Left ventricle myocardium superior (tissue), 1 donor: ENCODE measurements around the gene ZNF383. TPM values are rescaled to one million over a fixed set of nuclear protein-coding genes. Genes with fewer than 3 reads are reported as not detected.
"Not testable (repeated sequence)": the region's sequence is repeated elsewhere in the genome, so short reads cannot be mapped to it uniquely, and the experiment has no call there.

Experiments
- ATAC-seq: fragments of 200-7000 bp; cut with Tn5 transposase; one replicate; pipeline ENCODE4 v1.9.1; 2020; ENCODE audit warnings: mild to moderate bottlenecking, moderate library complexity
- DNase-seq: peaks from one replicate; pipeline ENCODE4 v3.0.0-alpha.2; 2020
- intact Hi-C: fragments of 100-400 bp; cut with micrococcal nuclease; formaldehyde crosslinking; loops from one replicate; pipeline ENCODE4 v1.11.0; 2022
- long read RNA-seq: library from polyadenylated mRNA; unstranded; transcript quantifications from one replicate; pipeline ENCODE4 v2.0.0, GENCODE V29; 2021
- total RNA-seq: library from RNA; stranded (reverse); fragmentation: NEBNext Ultra II Directional; extraction: Animal tissue kit (Norgen Biotek cat#: 25700); gene quantifications from one replicate; pipeline ENCODE4 v1.2.1, GENCODE V29; 2021
- donor health status: DM: no; HTN: yes; CAD: no; lungs with severe emphysema.

ZNF383 gene
- 9.3 TPM for total RNA-seq
- long read RNA-seq, partial matches to known transcripts = 0 of 6 reads
- long read RNA-seq, other reads (novel, unspliced or antisense) = 6 of 6 reads

GRCh38 chr19:37217775-37218591 lies at the start of gene ZNF383:
Gene ZNF383, plus strand, starts transcription at chr19:37218214. Its CDS starts 12,240 bp downstream, at chr19:37230454.
- peak; percentile 91 for DNase-seq
- peak; percentile 97 for ATAC-seq
- intact Hi-C loops = no loop called here

- DNase-seq = peak; percentile 92
- peak; percentile 100 for ATAC-seq
- intact Hi-C loops = no loop called here
Measured at GRCh38 chr19:37172368-37173366, 45.3 kb upstream of the ZNF383 start, which contains the start of gene ZNF585A. Gene ZNF585A, minus strand, starts transcription at chr19:37172695. Its CDS starts 2,785 bp downstream, at chr19:37169910.

DNA sequence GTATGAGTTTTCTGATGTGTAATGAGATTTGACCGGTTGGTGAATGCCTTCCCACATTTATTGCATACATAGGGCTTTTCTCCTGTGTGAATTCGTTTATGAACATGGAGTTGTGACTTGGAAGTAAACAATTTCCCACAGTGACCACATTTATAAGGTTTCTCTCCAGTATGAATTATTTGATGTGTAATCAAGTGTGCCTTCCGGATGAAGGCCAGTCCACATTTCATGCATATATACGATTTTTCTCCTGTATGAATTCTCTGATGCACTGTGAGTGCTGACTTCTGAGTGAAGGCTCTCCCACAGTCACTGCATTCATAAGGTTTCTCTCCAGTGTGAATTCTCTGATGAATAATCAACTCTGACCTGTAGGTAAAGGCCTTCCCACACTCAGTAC lies 31.9 kb upstream of the ZNF383 start:
- DNase-seq, intact Hi-C loops, ATAC-seq: not testable (repeated sequence)

DNA sequence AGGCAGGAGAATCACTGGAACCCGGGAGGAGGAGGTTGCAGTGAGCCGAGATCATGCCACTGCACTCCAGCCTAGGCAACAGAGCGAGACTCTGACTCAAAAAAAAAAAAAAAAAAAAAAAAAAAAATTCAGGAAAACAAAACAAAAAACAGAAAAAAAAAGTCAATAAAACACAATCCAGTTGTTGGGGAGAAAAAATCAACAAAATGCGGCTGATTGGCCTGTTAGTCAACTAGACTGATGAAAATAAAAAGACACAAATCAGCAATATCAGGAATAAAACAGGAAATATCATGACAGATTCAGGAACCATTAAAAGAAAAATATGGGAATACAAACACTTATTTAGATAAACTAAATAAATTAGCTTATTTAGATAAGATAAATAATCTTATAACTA lies 22.8 kb upstream of the ZNF383 start:
- DNase-seq, ATAC-seq, intact Hi-C loops: not testable (repeated sequence)

GRCh38 chr19:37197115-37197514 lies 20.9 kb upstream of the ZNF383 start:
- ATAC-seq, DNase-seq, intact Hi-C loops: not testable (repeated sequence)

GRCh38 chr19:37197768-37198167 lies 20.2 kb upstream of the ZNF383 start:
- ATAC-seq (no peak), DNase-seq (no peak)
- intact Hi-C loops = no loop called here

- intact Hi-C loops = no loop called here
- ATAC-seq (no peak), DNase-seq (no peak)
Measured at GRCh38 chr19:37217480-37217774, 587 bp upstream of the ZNF383 start.

GRCh38 chr19:37218592-37218935 lies 550 bp downstream of the ZNF383 start:
- DNase-seq = no peak
- peak; percentile 21 for ATAC-seq
- intact Hi-C loops = no loop called here

GRCh38 chr19:37220383-37220782 lies 2.4 kb downstream of the ZNF383 start:
- DNase-seq = no peak
- intact Hi-C loops = no loop called here
- ATAC-seq = no peak

DNA sequence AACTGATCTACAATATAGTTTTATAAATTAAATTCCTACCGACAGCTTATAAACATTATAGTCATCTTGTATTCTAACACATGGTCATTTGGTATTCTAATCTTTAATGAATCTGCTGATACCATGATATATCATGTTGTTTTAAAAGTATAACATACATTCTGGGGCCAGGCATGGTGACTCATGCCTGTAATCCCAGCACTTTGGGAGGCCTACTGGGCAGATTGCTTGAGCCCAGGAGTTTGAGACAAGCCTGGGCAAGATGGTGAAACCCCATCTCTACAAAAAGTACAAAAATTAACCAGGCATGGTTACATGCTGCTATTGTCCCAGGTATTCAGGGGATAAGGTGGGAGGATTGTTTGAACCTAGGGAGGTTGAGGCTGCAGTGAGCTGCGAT lies 3.1 kb downstream of the ZNF383 start:
- DNase-seq (no peak), ATAC-seq (no peak)
- intact Hi-C loops = no loop called here

GRCh38 chr19:37226248-37226647 lies 8.2 kb downstream of the ZNF383 start:
- intact Hi-C loops = no loop called here
- no peak for ATAC-seq
- no peak for DNase-seq

GRCh38 chr19:37227996-37228395 lies 10.0 kb downstream of the ZNF383 start:
- intact Hi-C loops = no loop called here
- DNase-seq (no peak), ATAC-seq (no peak)

- ATAC-seq = no peak
- intact Hi-C loops = no loop called here
- DNase-seq = no peak
Measured at GRCh38 chr19:37243206-37243632, 25.2 kb downstream of the ZNF383 start.

- peak; percentile 90 for DNase-seq
- ATAC-seq = peak; percentile 99
- intact Hi-C loops = no loop called here
Measured at GRCh38 chr19:37251308-37252229, 33.6 kb downstream of the ZNF383 start.

DNA sequence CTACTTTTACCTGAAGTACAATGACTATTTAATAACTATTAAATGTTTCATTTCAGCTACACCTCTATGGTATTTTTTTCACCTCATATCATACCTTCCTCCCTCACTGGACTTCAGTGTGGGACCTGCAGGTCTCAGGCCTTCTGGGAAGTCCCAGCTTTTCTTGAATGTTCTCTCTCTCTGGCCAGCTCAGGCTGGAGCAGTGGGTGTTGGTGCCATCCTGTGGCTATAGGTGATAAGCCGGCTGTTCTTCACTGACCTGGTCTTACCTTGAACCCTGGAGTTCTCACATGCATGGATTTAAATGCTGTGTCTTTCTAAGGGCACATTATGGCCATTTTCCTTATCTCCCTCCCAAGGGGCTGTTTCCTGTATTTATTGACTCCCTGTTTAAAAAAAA lies 45.0 kb downstream of the ZNF383 start:
- ATAC-seq = peak; percentile 35
- DNase-seq, intact Hi-C loops: not testable (repeated sequence)

- ATAC-seq = peak; percentile 32
- intact Hi-C loops = not testable (repeated sequence)
Measured at GRCh38 chr19:37267005-37267404, 49.0 kb downstream of the ZNF383 start.

DNA sequence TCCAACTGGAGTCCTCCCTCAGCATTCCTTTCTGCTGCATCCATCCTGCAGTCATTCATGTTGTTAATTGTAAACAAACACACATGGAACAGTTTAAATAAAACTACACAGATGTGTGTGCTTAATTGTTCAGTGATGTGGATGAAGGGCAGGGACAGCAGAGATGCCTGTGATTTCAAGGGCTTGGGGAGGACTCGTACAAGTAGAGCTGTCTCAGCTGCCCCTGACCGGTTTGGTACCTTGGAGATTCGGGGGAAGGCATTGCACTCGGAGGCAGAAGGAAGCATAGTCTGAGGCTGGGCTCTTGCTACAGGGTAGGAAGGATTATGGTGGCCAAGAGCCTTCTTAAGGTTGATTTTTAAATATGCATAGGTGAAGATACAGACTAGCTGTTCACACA lies 49.7 kb downstream of the ZNF383 start:
- ATAC-seq, DNase-seq: not testable (repeated sequence)

More at GRCh38 chr19:37267005-37267404, 49.0 kb downstream of the ZNF383 start:
- not testable (repeated sequence) for DNase-seq

GRCh38 chr19:37280656-37281055 lies 62.6 kb downstream of the ZNF383 start:
- DNase-seq, intact Hi-C loops, ATAC-seq: not testable (repeated sequence)

More for the DNA sequence above, 49.7 kb downstream of the ZNF383 start:
- intact Hi-C loops = not testable (repeated sequence)
